SH-SY5Y (cell line): ENCODE measurements around the gene SHANK2.

Experiments used
- GATA2 ChIP-seq: IDR thresholded peaks from 2 replicates; pipeline ENCODE4 v1.6.1; 2011; ENCODE audit warnings: mild to moderate bottlenecking, low read depth, low read length
- GATA3 ChIP-seq: IDR thresholded peaks from 2 replicates; pipeline ENCODE4 v1.6.1; 2011; ENCODE audit warnings: low read depth, mild to moderate bottlenecking, low read length, moderate library complexity

GRCh38 chr11:71248251-71248570, 4.2 kb downstream of the SHANK2 start:
- TF ChIP-seq GATA3, result no peak
- no peak for TF ChIP-seq GATA2
